GM19438 (cell line): ENCODE data around the gene PCP2.

Experiments used
- ATAC-seq: cut with Tn5 transposase; IDR thresholded peaks from one replicate; pipeline ENCODE4 v1.9.1; 2021; ENCODE audit warnings: low read depth; ENCODE audit not compliant: unreplicated experiment

PCP2 gene

DNA sequence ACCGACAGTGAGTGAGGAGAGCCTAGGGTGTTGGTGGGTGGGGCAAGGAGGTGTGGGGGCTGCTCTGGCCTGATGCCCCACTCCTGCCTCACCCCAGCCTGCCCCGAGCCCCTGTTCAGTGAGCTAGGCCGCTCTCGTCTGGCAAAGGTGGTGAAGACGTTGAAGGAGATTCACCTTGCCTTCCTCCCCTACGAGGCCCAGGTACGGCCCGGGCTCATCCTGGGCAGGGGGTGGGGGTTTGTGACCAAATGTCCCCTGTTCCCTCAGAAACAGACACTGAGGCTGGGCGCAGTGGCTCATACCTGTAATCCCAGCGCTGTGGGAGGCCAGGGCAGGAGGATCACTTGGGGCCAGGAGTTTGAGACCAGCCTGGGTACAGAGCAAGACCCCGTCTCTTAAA lies 7.3 kb upstream of the PCP2 start:
- ATAC-seq: no peak

DNA sequence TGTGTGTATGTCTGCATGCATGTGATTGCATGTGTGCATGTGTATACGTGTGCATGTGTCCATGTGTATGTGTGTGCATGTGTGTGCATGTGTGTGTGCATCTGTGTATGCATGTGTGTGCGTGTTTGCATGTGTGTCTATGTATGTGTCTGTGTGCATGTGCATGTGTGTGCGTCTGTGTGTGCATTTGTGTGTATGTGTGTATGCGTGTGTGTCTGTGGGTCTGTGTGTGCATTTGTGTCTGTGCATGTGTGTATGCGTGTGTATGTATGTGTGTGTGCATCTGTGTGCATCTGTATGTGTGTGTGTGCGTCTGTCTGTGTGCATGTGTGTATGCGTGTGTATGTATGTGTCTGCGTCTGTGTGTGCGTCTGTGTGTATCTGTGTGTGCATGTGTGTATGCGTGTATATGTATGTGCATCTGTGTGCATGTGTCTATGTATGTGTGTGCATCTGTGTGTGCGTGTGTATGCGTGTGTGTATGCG lies 6.4 kb upstream of the PCP2 start:
- no peak for ATAC-seq

DNA sequence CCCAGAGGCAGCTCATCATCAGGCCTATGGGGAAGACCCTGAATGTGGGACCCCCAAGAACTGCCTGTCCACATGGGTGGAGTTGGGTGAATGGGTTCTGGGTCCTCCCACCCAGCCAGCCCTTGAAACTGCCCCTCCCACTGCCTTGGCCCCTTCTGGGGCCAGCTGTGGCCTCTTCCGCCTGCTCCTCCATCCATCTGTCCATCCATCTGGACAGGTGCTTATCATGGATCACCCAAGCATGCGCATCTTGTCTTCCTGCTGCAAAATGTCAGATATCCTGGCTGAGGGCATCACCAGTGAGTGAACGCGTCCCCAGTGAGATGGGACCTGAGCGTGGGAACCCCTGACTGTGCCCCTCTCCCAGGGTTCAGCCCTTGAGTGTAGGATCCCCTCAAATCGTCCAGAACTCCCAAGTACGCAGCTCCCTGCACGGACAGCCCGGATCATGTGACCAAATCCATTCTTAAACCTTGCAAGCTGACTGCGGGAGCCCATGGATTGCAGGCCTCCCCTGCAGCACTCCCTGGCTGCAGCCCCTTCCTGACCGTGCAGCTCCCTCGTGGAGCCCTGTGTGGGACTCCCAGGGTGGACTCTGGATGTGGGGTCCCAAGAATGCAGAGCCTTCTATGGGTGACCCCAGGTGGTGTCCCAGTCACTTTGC lies 5.4 kb upstream of the PCP2 start:
- no peak for ATAC-seq

DNA sequence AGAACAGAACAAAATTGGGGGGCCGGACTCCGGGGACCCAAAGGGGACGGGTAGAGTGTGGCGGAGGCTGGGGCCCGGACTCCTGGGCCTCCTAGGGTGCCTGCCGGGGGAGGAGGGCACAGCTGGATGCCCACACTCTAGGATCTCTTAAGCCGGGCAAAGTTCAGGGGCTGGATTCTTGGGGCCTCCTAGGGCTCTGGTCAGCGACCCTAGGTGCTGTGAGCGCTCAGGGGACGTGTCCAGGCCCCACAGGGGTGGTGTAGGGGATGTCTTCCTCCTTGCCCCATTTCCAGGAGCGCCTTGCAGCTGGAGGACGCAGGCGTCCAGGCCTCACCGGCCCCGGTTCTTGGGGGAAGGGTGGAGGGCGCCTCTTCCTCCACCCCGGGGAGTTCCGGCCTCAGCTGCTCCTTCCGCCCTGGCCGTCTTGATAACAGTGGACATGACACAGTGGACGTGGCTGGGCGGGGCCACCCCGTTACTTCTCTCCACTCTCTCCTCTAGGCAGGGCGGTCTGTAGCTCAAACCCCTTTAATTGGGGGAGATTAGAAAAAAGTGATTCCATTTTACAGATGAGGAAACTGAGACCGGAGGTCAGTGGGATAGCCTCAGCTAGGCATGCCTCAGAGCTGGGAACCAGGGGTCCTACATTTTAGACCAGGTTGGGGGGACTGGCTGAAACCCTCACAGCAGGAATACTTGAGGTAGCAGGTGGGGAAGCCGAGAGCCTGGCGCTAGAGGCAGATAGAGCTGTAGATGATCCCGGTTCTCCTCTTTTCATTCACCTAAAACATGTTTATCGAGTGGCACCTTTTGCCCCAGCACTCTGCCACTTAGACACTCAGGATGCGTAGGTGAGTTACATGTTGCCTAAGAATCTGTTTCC lies 4.1 kb upstream of the PCP2 start:
- ATAC-seq: peak; percentile 28

GRCh38 chr19:7636691-7637373 lies 3.3 kb upstream of the PCP2 start, which contains the start of gene STXBP2:
Gene STXBP2 (plus strand): TSS chr19:7637110. CDS start chr19:7637150, 40 bp downstream.
- peak; percentile 60 for ATAC-seq

- ATAC-seq: no peak
Observed at GRCh38 chr19:7636317-7636690, 2.8 kb upstream of the PCP2 start.

- no peak for ATAC-seq
Observed at GRCh38 chr19:7635670-7636069, 2.2 kb upstream of the PCP2 start.

- no peak for ATAC-seq
Observed at GRCh38 chr19:7632340-7633203, 947 bp downstream of the PCP2 start.

DNA sequence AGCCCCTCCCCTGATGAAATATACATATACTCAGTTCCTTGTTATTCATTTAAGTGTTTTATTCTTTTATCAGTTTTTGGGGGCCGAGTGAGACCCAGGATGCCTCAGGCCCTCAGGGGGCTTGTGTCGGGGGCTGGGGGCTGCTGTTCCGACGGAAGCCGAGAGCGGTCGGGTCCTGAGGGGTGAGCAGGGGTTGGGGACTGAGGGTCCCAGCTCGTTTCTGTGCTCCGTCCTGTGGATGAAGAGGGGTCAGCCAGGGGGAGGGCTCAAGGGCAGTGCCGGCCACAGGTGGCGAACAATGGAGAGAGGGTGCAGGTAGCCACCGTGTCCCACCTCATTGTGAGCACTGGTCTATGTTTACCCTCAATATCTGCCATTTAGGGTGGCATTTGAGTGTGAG lies 1.9 kb downstream of the PCP2 start:
- ATAC-seq: no peak

DNA sequence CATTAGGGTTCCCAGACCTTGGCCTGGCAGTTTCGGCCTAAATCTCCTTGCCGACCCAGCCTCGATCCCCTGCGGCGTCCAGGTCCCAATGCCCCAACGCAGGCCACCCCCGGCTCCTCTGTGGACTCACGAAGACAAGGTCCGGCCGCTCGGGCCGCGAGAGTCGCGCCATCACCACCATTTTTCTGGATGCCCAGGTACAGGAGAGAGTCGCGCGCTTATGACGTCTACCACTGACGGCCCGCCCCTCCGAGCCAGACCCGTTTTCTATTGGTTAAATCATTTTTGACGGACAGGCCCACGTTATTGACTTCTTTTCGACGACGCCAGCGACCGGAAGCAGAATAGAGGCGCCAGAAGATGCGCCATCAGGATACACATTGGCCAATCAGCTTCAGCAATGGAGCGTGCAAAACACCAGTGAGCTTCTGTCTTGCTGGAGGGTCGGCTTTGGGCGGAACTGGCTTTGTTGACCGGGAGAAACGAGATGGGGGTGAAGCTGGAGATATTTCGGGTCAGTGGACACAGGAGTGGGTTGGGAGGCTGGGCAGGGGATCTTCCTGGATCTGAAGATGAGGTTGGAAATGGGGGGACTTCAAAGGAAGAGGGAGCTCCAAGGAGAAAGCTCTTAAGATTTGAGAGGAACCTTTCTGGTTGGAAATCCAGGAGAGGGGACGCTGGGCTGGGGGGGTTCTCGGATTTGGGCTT lies 4.0 kb downstream of the PCP2 start, which contains the start of the genes PET100 and XAB2:
Gene PET100, plus strand, starts transcription at position 447 of the 708 bp plus-strand sequence. Its CDS starts 41 bp downstream, at position 488.
Gene XAB2, minus strand, starts transcription at position 199 of the 708 bp plus-strand sequence. Its CDS starts 18 bp downstream, at position 181.
- peak; percentile 88 for ATAC-seq

DNA sequence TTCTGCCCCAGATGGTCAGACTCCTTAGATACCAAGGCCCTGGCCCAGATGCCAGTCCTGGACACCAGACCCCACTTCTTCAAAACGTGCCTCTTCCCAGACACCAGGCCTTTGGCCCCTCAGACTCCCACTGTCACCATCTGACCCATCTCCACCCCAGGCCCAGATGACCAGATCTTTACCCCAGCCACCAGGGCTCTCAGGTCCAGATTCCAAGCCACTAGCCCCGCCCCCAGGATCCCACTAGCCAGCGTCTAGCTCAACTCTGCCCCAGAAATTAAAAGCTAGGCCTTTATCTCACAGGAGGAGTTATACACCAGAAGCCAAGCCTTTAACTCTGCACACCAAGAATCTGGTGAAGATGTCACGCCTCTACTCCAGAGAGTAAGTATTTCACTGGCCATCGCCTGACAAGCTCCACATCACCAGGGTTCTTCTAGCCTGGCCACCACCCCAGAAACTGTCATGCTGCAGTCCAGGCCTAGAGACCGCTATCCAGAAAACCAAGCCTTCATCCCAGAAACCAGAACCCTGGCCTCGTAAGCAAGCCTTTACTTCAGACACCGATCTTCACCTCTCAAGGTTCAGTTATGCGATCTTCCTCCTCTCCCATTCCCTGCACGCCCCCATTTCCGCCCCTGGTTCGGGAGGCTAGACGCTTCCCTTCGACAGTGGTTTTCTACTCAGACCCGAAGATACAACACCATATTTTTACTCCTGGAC lies 4.8 kb downstream of the PCP2 start:
- ATAC-seq: no peak

DNA sequence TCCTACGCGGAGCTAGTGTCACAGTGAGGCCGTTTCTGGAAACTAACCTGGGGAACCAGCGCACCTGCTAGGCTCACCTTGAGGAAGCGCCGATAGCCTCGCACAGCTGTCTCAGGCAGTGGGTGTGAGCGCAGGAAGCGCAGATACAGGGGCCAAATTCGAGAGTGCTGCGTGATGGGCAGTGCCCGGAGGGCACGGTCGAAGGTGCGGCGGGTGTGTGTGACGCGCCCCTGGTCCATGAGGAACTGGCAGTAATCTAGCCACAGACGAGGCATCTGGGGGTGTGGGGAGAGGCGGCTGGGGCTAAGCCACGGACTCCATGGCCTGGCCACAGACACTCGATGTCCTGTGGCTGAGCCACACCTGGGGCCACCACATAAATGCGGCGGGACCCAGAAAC lies 6.4 kb downstream of the PCP2 start:
- ATAC-seq: no peak

DNA sequence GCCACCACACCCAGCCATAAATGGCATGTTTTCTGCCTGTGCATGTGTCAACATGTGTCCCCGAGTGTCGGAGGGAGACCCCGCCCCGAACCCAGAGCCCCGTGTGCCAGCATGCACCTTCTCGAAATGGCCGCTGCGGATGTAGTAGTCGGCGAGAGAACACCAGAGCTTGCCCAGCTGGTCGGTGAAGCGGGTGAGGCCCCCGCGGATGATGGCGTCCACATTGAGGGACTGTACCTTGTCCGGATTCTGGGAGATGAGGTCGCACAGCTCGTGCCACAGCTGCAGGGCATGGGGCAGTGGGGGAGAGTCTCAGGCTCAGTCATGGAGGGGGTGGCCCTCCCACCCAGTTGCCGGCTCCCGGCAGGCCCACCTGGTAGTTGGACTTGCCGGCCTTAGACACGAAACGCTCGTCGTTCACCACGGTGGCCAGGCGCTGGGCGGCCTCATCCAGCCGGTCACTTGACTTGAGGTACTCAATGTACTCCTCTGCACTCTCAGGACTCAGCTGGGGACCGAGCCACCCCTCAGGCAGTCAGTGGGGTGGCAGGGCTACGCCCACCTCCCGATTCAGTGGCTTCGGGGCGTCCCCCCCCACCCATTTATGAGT lies 7.7 kb downstream of the PCP2 start:
- no peak for ATAC-seq

GRCh38 chr19:7624810-7625209 lies 8.7 kb downstream of the PCP2 start:
- ATAC-seq: no peak

- ATAC-seq: no peak
Observed at GRCh38 chr19:7623725-7624603, 9.6 kb downstream of the PCP2 start.

DNA sequence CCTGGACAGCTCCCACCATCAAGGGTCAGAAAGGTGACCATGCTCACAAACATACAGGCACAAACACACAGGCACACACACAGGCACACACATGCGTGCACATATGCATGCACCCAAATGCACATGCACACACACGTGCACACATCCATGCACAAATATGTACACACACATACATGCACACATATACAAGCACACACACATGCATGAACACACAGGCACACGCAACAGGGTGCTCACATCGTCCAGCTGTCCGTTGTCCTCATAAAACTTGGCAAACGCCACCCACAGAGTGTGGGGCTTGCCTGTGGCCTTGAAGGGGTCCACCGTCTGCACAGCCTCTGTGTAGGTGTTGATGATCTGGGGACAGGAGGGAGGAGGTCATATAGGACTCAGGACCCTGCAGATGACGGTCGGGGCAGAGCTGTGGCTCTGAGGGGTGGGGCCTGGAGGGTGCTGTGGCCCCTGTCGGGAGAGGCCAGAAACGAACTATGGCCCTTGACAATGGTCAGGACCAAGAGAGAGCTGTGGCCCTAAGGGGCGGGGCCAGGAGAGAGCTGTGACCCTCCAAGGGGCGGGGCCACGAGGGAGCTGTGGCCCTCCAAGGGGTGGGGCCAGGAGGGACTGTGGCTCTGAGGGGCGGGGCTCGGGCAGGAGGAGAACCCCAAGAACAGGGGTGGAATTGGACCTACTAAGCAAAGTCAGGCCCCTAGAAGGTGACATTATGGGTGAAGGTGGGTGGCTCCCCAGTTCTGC lies 10.4 kb downstream of the PCP2 start:
- ATAC-seq: no peak
